HL-60 (cell line): ENCODE results near the gene TSPAN11.

Experiments
- DNase-seq, 2 experiments: peaks; one replicate each; pipeline ENCODE4 v3.0.0-alpha.2; 2010 to 2020; ENCODE audit warnings: low read depth in 1 of 2, low spot score in 1 of 2
- H3K27ac ChIP-seq: fragments of 250-450 bp; sonication (Bioruptor Pico); replicated peaks from 2 replicates; pipeline ENCODE4 v1.5.1; 2020; ENCODE audit warnings: mild to moderate bottlenecking, moderate library complexity
- H3K27me3 ChIP-seq: fragments of 250-450 bp; sonication (Bioruptor Pico); 2 replicates; pipeline ENCODE4 v1.5.1; 2021; ENCODE audit warnings: mild to moderate bottlenecking, moderate library complexity; ENCODE audit not compliant: insufficient read depth, poor library complexity, severe bottlenecking
- H3K4me3 ChIP-seq: replicated peaks from 2 replicates; pipeline ENCODE4 v1.5.1; 2011; ENCODE audit warnings: mild to moderate bottlenecking, control low read depth, low read length; ENCODE audit not compliant: insufficient read depth
- GABPA ChIP-seq: IDR thresholded peaks from 2 replicates; pipeline ENCODE4 v1.6.1; 2012; ENCODE audit warnings: low read depth
- POLR2AphosphoS5 ChIP-seq: IDR thresholded peaks from 2 replicates; pipeline ENCODE4 v1.6.1; 2012; ENCODE audit warnings: low read depth
- SPI1 ChIP-seq: IDR thresholded peaks from 2 replicates; pipeline ENCODE4 v1.6.1; 2012; ENCODE audit warnings: low read depth, mild to moderate bottlenecking, borderline replicate concordance
- TF ChIP-seq, protein P1 (sequence below): IDR thresholded peaks from one replicate; pipeline ENCODE4 v1.5.1; 2011; ENCODE audit warnings: low read length, control low read depth, inconsistent platforms; ENCODE audit not compliant: insufficient read depth
- TF ChIP-seq, protein P2 (sequence below): IDR thresholded peaks from 2 replicates; pipeline ENCODE4 v1.6.1; 2012; ENCODE audit warnings: low read depth; ENCODE audit not compliant: insufficient replicate concordance

Gene TSPAN11

DNA sequence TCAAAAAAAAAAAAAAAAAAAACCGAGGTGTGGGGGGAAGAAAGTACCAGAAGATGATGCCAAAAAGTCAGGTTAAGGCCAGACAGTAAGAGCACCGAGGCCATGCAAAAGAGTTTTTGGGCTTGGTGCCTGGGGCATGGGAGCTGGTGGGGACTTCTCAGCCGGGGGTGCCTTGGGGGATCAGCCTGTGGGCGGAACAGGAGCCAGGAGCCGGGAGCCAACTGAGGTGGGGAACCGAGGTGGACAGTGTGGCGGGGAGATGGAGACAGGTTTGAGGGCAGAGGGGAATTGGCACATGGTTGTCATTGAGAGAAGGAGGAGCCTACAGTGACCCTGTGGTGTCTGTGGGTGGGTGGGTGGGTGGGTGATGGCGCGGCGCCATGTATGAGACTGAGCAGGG lies 33.2 kb downstream of the TSPAN11 start:
- H3K27ac ChIP-seq = no peak overlapping the region
- H3K27me3 ChIP-seq = no peaks in the 10 kb centered on the region
- TF ChIP-seq, protein P1, sequence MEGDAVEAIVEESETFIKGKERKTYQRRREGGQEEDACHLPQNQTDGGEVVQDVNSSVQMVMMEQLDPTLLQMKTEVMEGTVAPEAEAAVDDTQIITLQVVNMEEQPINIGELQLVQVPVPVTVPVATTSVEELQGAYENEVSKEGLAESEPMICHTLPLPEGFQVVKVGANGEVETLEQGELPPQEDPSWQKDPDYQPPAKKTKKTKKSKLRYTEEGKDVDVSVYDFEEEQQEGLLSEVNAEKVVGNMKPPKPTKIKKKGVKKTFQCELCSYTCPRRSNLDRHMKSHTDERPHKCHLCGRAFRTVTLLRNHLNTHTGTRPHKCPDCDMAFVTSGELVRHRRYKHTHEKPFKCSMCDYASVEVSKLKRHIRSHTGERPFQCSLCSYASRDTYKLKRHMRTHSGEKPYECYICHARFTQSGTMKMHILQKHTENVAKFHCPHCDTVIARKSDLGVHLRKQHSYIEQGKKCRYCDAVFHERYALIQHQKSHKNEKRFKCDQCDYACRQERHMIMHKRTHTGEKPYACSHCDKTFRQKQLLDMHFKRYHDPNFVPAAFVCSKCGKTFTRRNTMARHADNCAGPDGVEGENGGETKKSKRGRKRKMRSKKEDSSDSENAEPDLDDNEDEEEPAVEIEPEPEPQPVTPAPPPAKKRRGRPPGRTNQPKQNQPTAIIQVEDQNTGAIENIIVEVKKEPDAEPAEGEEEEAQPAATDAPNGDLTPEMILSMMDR = no peak
- TF ChIP-seq POLR2AphosphoS5 = no peak
- no peak for TF ChIP-seq GABPA
- no peak for TF ChIP-seq SPI1
- TF ChIP-seq, protein P2, sequence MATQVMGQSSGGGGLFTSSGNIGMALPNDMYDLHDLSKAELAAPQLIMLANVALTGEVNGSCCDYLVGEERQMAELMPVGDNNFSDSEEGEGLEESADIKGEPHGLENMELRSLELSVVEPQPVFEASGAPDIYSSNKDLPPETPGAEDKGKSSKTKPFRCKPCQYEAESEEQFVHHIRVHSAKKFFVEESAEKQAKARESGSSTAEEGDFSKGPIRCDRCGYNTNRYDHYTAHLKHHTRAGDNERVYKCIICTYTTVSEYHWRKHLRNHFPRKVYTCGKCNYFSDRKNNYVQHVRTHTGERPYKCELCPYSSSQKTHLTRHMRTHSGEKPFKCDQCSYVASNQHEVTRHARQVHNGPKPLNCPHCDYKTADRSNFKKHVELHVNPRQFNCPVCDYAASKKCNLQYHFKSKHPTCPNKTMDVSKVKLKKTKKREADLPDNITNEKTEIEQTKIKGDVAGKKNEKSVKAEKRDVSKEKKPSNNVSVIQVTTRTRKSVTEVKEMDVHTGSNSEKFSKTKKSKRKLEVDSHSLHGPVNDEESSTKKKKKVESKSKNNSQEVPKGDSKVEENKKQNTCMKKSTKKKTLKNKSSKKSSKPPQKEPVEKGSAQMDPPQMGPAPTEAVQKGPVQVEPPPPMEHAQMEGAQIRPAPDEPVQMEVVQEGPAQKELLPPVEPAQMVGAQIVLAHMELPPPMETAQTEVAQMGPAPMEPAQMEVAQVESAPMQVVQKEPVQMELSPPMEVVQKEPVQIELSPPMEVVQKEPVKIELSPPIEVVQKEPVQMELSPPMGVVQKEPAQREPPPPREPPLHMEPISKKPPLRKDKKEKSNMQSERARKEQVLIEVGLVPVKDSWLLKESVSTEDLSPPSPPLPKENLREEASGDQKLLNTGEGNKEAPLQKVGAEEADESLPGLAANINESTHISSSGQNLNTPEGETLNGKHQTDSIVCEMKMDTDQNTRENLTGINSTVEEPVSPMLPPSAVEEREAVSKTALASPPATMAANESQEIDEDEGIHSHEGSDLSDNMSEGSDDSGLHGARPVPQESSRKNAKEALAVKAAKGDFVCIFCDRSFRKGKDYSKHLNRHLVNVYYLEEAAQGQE = no peak
- no peak overlapping the region for H3K4me3 ChIP-seq
- DNase-seq = no peak

DNA sequence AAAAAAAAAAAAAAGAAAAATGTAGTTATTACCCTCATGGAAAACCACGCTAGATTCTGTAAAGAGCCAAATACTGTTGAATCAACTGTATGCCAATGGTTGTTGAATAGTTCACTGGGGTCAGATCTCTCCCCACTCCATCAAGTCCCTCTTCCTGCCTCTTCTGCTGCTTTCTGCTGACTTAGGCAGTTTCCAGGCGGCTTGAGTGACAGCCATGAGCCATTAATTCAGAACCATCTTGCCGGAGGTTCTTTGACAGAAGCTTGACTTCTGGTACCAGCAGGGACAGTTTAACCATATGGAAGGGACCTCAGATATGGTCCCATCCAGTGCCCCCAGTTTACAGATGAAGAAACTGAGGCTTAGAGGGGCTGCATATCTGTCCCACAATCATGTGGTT lies 34.5 kb downstream of the TSPAN11 start:
- Histone ChIP-seq H3K27ac (no peak overlapping the region), H3K27me3 (no peaks in the 10 kb centered on the region), H3K4me3 (no peak overlapping the region)
- no peak for DNase-seq
- TF ChIP-seq, protein P1 = no peak
- no peak for TF ChIP-seq SPI1
- TF ChIP-seq GABPA = no peak
- TF ChIP-seq, protein P2 = no peak
- no peak for TF ChIP-seq POLR2AphosphoS5

DNA sequence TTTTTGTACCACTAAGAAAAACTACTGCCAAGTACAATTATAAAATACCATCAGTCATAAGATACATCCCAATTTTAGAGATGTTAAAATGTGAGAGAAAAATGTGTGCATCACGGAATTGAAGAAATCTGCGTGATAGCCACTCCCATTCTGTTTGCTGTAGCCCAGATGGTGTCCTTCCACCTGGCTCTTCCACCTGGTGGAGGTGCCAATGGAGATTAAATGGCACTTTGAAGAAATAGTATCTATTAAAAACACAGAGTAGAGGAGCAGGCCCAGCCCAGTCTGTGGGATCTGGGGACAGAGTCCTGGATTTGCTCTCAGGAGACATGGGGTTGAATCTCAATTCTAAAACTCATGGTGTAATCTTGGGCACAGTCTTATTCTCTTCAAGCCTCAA lies 35.5 kb downstream of the TSPAN11 start:
- DNase-seq = no peak
- TF ChIP-seq, protein P2 = no peak
- TF ChIP-seq SPI1 (no peak), GABPA (no peak), POLR2AphosphoS5 (no peak)
- TF ChIP-seq, protein P1 = no peak
- H3K27ac ChIP-seq = no peak overlapping the region
- no peaks in the 10 kb centered on the region for H3K27me3 ChIP-seq
- no peak overlapping the region for H3K4me3 ChIP-seq
